GM21717 (cell line): ENCODE measurements around the gene ID1.
A peak's percentile ranks its signal among the peaks of the same experiment; 100 is the strongest.

Experiments
- ATAC-seq: cut with Tn5 transposase; IDR thresholded peaks from one replicate; pipeline ENCODE4 v1.9.1; 2021; ENCODE audit warnings: mild to moderate bottlenecking, moderate library complexity; ENCODE audit not compliant: unreplicated experiment

The ID1 gene, protein sequence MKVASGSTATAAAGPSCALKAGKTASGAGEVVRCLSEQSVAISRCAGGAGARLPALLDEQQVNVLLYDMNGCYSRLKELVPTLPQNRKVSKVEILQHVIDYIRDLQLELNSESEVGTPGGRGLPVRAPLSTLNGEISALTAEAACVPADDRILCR

GRCh38 chr20:31605031-31605901 lies at the start of gene ID1:
Gene ID1, plus strand, starts transcription at chr20:31605289. Its CDS starts 99 bp downstream, at chr20:31605388.
- peak; percentile 80 for ATAC-seq

DNA sequence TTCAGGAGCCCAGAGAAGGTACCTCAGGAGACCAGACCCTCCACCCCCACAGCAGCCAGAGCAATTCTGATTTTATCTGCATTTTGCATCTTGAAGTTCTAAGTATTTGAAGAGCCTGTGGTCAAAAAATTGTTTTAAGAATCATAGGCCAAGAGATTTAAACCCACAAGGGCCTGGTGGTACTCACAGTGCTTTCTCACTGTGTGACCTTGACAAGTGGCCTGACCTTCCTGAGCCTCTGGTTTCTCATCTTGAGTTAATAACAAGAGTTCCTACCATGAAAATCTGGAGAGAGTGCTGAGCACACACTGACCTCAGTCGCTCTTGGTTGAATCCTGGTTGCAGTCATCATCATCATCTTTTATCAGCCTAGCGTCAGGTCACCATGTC lies 45.4 kb upstream of the ID1 start:
- no peak for ATAC-seq

DNA sequence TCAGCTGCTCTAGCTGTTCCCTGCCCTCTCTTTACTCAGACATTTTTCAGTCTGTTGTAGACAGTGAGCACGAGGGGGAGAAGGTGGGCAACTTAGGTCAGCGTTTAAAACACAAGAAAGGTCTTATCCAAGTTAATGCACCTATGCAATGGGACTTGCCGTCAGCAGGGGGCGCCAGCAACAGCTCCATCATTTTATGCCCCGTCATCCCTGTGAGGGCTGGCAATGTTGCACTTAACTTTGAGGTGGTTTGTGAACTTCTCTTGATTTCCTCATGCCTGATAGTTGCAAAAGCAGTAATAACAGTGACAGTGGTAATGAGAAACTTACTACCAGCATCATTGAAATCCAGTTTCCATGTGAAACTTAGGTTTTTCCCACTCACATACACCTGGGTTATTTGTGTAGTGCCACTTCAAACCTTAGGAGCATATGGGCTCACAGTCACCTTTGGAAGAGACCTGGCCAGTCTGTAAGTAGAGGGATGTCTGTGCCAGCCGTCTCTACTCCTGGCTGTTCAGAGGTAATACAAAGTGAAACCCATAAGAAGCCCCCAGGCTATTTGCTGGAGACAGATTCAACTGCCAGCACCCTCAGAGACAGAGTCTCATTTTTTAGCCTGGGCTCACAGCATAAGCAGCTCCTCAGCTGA lies 44.9 kb upstream of the ID1 start:
- ATAC-seq = no peak

DNA sequence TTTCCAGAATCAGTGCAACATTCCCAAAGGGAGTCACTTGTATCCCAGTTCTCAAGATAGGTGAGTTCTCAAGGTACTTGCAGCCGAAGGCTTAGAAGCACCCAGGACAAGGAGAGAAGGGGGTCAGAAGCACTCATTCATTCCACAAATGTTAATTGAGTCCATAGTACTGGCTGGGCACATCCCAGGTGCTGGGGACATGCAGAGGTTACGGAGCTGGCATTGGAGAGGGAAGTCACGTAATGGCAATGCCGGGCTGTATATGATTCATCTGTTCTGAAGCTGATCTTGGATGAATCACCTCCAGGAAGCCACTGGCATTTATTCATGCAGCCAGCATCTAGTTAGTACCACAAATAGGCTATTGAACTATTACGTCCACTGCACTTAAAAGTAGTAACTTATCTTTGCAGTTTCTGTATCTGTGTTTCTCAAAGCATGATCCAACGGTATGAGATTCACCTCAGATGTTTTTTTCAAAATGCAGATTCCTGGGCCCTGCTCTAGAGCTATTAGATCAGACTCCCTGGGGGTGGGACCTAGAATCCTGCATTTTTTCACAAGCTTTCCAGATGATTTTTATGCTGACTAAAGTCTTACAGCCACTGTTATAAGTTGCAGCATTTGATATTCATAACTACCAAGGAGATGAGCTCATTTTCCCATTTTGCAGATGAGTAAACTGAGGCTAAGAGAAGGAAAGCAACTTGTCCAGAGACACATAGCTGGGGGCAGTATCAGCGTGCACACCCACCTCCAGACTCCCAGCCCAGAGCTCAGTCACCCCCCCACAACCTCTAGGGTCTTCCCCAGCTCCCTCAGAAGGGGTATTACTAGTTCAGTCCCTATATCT lies 44.1 kb upstream of the ID1 start:
- no peak for ATAC-seq

GRCh38 chr20:31562241-31562640 lies 42.8 kb upstream of the ID1 start:
- no peak for ATAC-seq

GRCh38 chr20:31564284-31564683 lies 40.8 kb upstream of the ID1 start:
- ATAC-seq = no peak

DNA sequence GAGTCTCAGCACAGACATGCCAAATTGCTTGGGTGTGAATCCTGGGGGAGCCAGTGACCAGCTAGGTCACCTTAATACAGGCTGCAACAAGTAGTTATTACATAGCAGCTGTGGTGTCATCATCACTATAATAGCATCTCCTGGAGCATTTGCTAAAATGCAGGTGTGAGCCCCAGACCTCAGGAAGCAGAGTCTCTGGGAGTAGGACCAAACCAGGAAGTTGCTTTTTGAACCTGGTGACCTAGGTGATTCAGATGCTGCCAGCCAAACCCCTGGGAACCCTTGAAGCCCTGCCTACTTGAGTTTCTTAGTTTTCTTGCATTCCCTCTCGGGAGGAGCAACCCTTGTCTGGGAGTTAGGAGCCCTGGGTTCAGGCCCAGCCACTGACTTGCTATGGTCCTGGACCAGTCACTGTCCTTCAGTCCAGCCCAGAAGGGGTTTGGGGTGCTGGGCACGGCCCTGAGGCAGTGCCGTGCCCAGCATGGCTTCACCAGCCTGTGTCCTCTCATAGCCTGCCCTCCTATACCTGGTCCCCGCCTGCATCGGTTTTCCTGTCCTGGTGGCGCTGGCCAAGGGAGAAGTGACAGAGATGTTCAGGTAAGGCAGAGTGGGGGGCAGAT lies 39.3 kb upstream of the ID1 start:
- ATAC-seq = no peak

DNA sequence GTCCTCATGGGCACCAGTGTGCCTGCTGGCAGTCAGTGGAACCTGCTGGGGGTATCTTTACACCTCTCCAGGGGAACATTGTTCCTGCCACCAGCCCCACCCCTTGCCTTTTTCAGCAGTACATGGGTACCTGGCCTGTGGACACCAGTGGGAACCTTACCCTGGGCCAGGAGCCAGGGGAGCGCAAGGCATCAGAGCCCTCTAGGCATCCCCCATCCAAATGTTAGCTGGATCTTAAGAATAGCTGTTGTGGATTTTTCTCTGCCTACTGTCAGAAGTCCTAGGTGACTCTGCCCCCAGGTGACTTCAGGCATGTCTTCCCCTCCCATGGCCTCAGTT lies 38.8 kb upstream of the ID1 start:
- ATAC-seq = no peak

GRCh38 chr20:31566658-31567379 lies 38.3 kb upstream of the ID1 start:
- no peak for ATAC-seq

- ATAC-seq = no peak
These were observed 37.7 kb upstream of the ID1 start for GRCh38 chr20:31567380-31567720.

DNA sequence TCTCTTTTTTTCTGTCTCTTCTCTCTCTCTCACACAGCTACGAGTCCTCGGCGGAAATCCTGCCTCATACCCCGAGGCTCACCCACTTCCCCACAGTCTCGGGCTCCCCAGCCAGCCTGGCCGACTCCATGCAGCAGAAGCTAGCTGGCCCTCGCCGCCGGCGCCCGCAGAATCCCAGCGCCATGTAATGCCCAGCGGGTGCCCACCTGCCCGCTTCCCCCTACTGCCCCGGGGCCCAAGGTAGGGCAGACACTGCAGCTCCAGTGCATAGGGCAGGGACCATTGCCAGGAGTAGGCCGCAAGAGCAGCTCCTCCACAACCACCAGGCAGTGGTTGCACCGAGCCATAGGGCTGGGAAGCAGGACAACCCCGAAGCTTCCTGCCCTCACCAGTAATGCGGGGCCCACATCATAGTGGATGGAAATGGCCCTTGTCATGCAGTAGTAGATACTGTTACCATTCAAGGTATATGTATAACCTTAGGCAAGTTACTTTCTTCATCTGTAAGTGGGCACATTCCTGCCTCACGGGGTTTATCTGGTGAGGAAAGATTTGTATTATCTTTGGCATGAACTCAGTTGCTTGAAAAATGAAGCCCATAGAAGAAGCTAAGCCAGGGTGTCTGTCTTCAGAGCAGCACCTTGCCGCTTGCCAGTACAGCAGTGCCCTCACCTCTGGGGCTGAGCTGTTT lies 36.9 kb upstream of the ID1 start:
- ATAC-seq = no peak

DNA sequence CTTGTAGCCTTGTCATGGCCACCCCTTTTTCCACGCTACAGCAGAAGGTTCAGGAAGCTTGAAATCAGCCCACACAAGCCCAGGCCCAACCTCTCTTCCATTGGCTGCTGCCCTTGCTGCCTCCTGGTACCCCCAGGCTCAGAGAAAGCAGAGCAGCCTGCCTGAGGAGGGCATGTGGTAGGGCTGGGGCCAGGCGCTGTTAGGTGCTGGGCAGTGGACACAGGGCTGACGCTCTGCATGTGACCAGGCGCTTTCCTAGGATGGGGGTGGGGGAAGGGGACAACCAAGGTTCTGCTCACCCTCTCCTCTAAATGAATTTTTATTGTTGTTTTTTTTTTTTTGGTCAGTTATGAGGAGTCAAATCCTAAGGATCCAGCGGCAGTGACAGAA lies 36.3 kb upstream of the ID1 start:
- no peak for ATAC-seq

DNA sequence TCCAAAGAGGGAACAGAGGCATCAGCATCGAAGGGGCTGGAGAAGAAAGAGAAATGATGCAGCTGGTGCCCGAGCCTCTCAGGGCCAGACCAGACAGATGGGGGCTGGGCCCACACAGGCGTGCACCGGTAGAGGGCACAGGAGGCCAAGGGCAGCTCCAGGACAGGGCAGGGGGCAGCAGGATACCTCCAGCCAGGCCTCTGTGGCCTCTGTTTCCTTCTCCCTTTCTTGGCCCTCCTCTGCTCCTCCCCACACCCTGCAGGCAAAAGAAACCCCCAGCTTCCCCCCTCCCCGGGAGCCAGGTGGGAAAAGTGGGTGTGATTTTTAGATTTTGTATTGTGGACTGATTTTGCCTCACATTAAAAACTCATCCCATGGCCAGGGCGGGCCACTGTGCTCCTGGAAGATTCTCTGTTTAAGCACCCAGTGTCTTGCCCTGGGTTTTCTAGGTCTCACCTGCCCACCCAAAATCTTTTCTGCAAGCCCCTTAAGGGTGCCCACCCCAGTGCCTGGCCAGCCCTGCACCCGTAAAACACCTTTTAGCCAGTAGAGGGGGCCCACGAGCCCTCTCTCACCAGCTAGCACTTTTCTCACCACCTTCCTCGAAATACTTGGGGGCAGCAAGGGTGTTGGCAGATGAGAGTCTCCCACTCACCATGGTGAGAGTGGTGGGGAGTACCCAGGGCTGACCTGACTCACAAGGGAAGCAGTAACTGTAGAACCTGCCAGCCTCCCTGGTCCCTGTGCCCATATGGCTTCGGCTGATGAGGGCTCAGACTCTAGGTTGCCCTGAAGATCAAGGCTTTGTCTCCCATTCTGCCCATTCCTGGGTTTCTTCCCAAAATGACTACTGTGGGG lies 35.7 kb upstream of the ID1 start:
- no peak for ATAC-seq

DNA sequence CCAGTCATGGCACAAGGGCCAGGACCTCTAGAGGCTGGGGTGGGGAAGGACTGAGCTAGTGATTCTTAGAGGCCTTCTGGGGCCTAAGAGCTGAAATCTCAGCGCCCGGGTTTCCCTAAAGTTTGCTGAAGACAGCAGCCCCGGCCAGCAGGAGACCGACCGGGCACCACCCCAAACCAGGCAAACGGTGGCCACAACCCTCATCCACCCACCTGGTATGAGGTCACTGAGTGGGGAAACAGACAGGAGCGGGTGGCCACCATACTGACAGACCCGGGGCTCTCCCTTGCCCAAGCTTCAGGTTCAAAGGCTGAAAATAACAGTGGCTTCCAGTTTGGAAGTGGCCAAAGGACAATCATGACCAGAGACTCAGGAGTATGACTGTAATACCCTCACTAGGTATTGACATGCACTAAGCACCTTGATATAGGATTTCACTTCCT lies 35.0 kb upstream of the ID1 start:
- no peak for ATAC-seq

- no peak for ATAC-seq
These were observed 34.1 kb upstream of the ID1 start for GRCh38 chr20:31570735-31571617.

- peak; percentile 12 for ATAC-seq
These were observed 32.9 kb upstream of the ID1 start for GRCh38 chr20:31572042-31572700.
